Measurements from ENCODE around the gene LDB2. TPM values are rescaled to one million over a fixed set of nuclear protein-coding genes. Genes with fewer than 3 reads are reported as not detected.

The LDB2 gene
- total and polyA plus RNA-seq, 2 donors, result 29.0 to 142 TPM

- H3K27ac ChIP-seq (ENCODE audit: low read depth), result no peak overlapping the region
- DNase-seq (ENCODE audit: extremely low spot score), result no peak
- WGBS, result 97% methylated on average over 1 of the region's 1 CpG
- H3K36me3 ChIP-seq (ENCODE audit: insufficient read depth), result no peaks in the 10 kb centered on the region
- no peaks in the 10 kb centered on the region for H3K4me1 ChIP-seq (ENCODE audit: insufficient read depth)
- H3K4me3 ChIP-seq (ENCODE audit: low read depth, low read length), result no peak overlapping the region
Measured at GRCh38 chr4:16738558-16738957, 159.9 kb downstream of the LDB2 start.

- H3K4me1 ChIP-seq (ENCODE audit: insufficient read depth), result no peaks in the 10 kb centered on the region
- WGBS, result 96% methylated on average over 4 of the region's 4 CpGs
- H3K36me3 ChIP-seq (ENCODE audit: insufficient read depth), result no peaks in the 10 kb centered on the region
- H3K4me3 ChIP-seq (ENCODE audit: low read depth, low read length), result no peak overlapping the region
- H3K27ac ChIP-seq (ENCODE audit: low read depth), result no peak overlapping the region
- DNase-seq (ENCODE audit: extremely low spot score), result no peak
Measured at GRCh38 chr4:16733509-16733908, 164.9 kb downstream of the LDB2 start.

- no peak for DNase-seq (ENCODE audit: extremely low spot score)
- Histone ChIP-seq H3K4me1 (ENCODE audit: insufficient read depth) (no peaks in the 10 kb centered on the region), H3K27ac (ENCODE audit: low read depth) (no peak overlapping the region), H3K36me3 (ENCODE audit: insufficient read depth) (no peaks in the 10 kb centered on the region), H3K4me3 (ENCODE audit: low read depth, low read length) (no peak overlapping the region)
- 88% methylated on average over 6 of the region's 6 CpGs for WGBS
Measured at GRCh38 chr4:16732741-16733140, 165.7 kb downstream of the LDB2 start.

- no peaks in the 10 kb centered on the region for H3K4me1 ChIP-seq (ENCODE audit: insufficient read depth)
- no peak overlapping the region for H3K4me3 ChIP-seq (ENCODE audit: low read depth, low read length)
- H3K36me3 ChIP-seq (ENCODE audit: insufficient read depth), result no peaks in the 10 kb centered on the region
- no peak for DNase-seq (ENCODE audit: extremely low spot score)
- no peak overlapping the region for H3K27ac ChIP-seq (ENCODE audit: low read depth)
- 77% methylated on average over 3 of the region's 3 CpGs for WGBS
Measured at GRCh38 chr4:16731776-16732380, 166.6 kb downstream of the LDB2 start.

GRCh38 chr4:16730522-16731205 is 167.8 kb downstream of the LDB2 start:
- Histone ChIP-seq H3K27ac (ENCODE audit: low read depth) (no peak overlapping the region), H3K4me3 (ENCODE audit: low read depth, low read length) (no peak overlapping the region), H3K36me3 (ENCODE audit: insufficient read depth) (no peaks in the 10 kb centered on the region), H3K4me1 (ENCODE audit: insufficient read depth) (no peaks in the 10 kb centered on the region)
- WGBS, result 90% methylated on average over 3 of the region's 3 CpGs
- DNase-seq (ENCODE audit: extremely low spot score), result no peak

GRCh38 chr4:16729336-16729735 is 169.1 kb downstream of the LDB2 start:
- no peak overlapping the region for H3K4me3 ChIP-seq (ENCODE audit: low read depth, low read length)
- no peak overlapping the region for H3K27ac ChIP-seq (ENCODE audit: low read depth)
- no peaks in the 10 kb centered on the region for H3K36me3 ChIP-seq (ENCODE audit: insufficient read depth)
- DNase-seq (ENCODE audit: extremely low spot score), result no peak
- WGBS, result 49% methylated on average over 7 of the region's 7 CpGs
- H3K4me1 ChIP-seq (ENCODE audit: insufficient read depth), result no peaks in the 10 kb centered on the region

- H3K4me1 ChIP-seq (ENCODE audit: insufficient read depth), result no peaks in the 10 kb centered on the region
- no peak overlapping the region for H3K4me3 ChIP-seq (ENCODE audit: low read depth, low read length)
- no peak overlapping the region for H3K27ac ChIP-seq (ENCODE audit: low read depth)
- WGBS, result 85% methylated on average over 2 of the region's 2 CpGs
- no peaks in the 10 kb centered on the region for H3K36me3 ChIP-seq (ENCODE audit: insufficient read depth)
- no peak for DNase-seq (ENCODE audit: extremely low spot score)
Measured at GRCh38 chr4:16728849-16729248, 169.6 kb downstream of the LDB2 start.

GRCh38 chr4:16728111-16728510 is 170.3 kb downstream of the LDB2 start:
- DNase-seq (ENCODE audit: extremely low spot score), result no peak
- Histone ChIP-seq H3K4me1 (ENCODE audit: insufficient read depth) (no peaks in the 10 kb centered on the region), H3K4me3 (ENCODE audit: low read depth, low read length) (no peak overlapping the region), H3K36me3 (ENCODE audit: insufficient read depth) (no peaks in the 10 kb centered on the region), H3K27ac (ENCODE audit: low read depth) (no peak overlapping the region)

- 92% methylated on average over 6 of the region's 6 CpGs for WGBS
- no peak for DNase-seq (ENCODE audit: extremely low spot score)
- no peaks in the 10 kb centered on the region for H3K4me1 ChIP-seq (ENCODE audit: insufficient read depth)
Measured at GRCh38 chr4:16727218-16727617, 171.2 kb downstream of the LDB2 start.

GRCh38 chr4:16726368-16727050 is 171.9 kb downstream of the LDB2 start:
- no peaks in the 10 kb centered on the region for H3K36me3 ChIP-seq (ENCODE audit: insufficient read depth)

More at GRCh38 chr4:16727218-16727617, 171.2 kb downstream of the LDB2 start:
- H3K36me3 ChIP-seq (ENCODE audit: insufficient read depth), result no peaks in the 10 kb centered on the region
- H3K27ac ChIP-seq (ENCODE audit: low read depth), result no peak overlapping the region
- no peak overlapping the region for H3K4me3 ChIP-seq (ENCODE audit: low read depth, low read length)

GRCh38 chr4:16725252-16725651 is 173.2 kb downstream of the LDB2 start:
- Histone ChIP-seq H3K36me3 (ENCODE audit: insufficient read depth) (no peaks in the 10 kb centered on the region), H3K4me1 (ENCODE audit: insufficient read depth) (no peaks in the 10 kb centered on the region), H3K4me3 (ENCODE audit: low read depth, low read length) (no peak overlapping the region), H3K27ac (ENCODE audit: low read depth) (no peak overlapping the region)
- DNase-seq (ENCODE audit: extremely low spot score), result no peak
- 89% methylated on average over 6 of the region's 6 CpGs for WGBS

More at GRCh38 chr4:16726368-16727050, 171.9 kb downstream of the LDB2 start:
- DNase-seq (ENCODE audit: extremely low spot score), result no peak
- 97% methylated on average over 8 of the region's 8 CpGs for WGBS
- Histone ChIP-seq H3K4me3 (ENCODE audit: low read depth, low read length) (no peak overlapping the region), H3K27ac (ENCODE audit: low read depth) (no peak overlapping the region), H3K4me1 (ENCODE audit: insufficient read depth) (no peaks in the 10 kb centered on the region)

- DNase-seq (ENCODE audit: extremely low spot score), result no peak
- Histone ChIP-seq H3K4me1 (ENCODE audit: insufficient read depth) (no peaks in the 10 kb centered on the region), H3K4me3 (ENCODE audit: low read depth, low read length) (no peak overlapping the region), H3K36me3 (ENCODE audit: insufficient read depth) (no peaks in the 10 kb centered on the region), H3K27ac (ENCODE audit: low read depth) (no peak overlapping the region)
- 93% methylated on average over 3 of the region's 3 CpGs for WGBS
Measured at GRCh38 chr4:16722416-16722815, 176.0 kb downstream of the LDB2 start.

- no peak overlapping the region for H3K4me3 ChIP-seq (ENCODE audit: low read depth, low read length)
- no peaks in the 10 kb centered on the region for H3K4me1 ChIP-seq (ENCODE audit: insufficient read depth)
- no peaks in the 10 kb centered on the region for H3K36me3 ChIP-seq (ENCODE audit: insufficient read depth)
- 22% methylated on average over 4 of the region's 4 CpGs for WGBS
- H3K27ac ChIP-seq (ENCODE audit: low read depth), result no peak overlapping the region
- no peak for DNase-seq (ENCODE audit: extremely low spot score)
Measured at GRCh38 chr4:16721613-16722291, 176.7 kb downstream of the LDB2 start.

GRCh38 chr4:16720761-16721160 is 177.7 kb downstream of the LDB2 start:
- 95% methylated on average over 2 of the region's 2 CpGs for WGBS
- H3K4me1 ChIP-seq (ENCODE audit: insufficient read depth), result no peaks in the 10 kb centered on the region
- no peaks in the 10 kb centered on the region for H3K36me3 ChIP-seq (ENCODE audit: insufficient read depth)
- no peak for DNase-seq (ENCODE audit: extremely low spot score)
- no peak overlapping the region for H3K27ac ChIP-seq (ENCODE audit: low read depth)
- no peak overlapping the region for H3K4me3 ChIP-seq (ENCODE audit: low read depth, low read length)

Data from urinary bladder (tissue), 4 donors.